SJCRH30 (cell line): Measurements from ENCODE around the gene ESR1. TPM values are rescaled to one million over a fixed set of nuclear protein-coding genes. Genes with fewer than 3 reads are reported as not detected.
"Not testable (repeated sequence)": the region's sequence is repeated elsewhere in the genome, so short reads cannot be mapped to it uniquely, and the experiment has no call there.

Experiments used
- DNase-seq, 2 experiments: peaks; one replicate each; pipeline ENCODE4 v3.0.0-alpha.2; 2015 to 2020
- H3K27ac ChIP-seq: fragments of 250-450 bp; sonication (Bioruptor Pico); 2 replicates; pipeline ENCODE4 v1.5.1; 2020; ENCODE audit warnings: mild to moderate bottlenecking, moderate library complexity
- H3K27me3 ChIP-seq: fragments of 250-450 bp; sonication (Bioruptor Pico); 2 replicates; pipeline ENCODE4 v1.5.1; 2020; ENCODE audit warnings: mild to moderate bottlenecking, moderate library complexity
- H3K36me3 ChIP-seq: fragments of 250-450 bp; sonication (Bioruptor Pico); 2 replicates; pipeline ENCODE4 v1.5.1; 2020; ENCODE audit warnings: mild to moderate bottlenecking, moderate library complexity
- H3K4me1 ChIP-seq: fragments of 250-450 bp; sonication (Bioruptor Pico); 2 replicates; pipeline ENCODE4 v1.5.1; 2020; ENCODE audit warnings: mild to moderate bottlenecking, moderate library complexity
- H3K4me3 ChIP-seq: fragments of 250-450 bp; sonication (Bioruptor Pico); 2 replicates; pipeline ENCODE4 v1.5.1; 2020; ENCODE audit warnings: mild to moderate bottlenecking, moderate library complexity
- H3K9me3 ChIP-seq: fragments of 250-450 bp; sonication (Bioruptor Pico); replicated peaks from 2 replicates; pipeline ENCODE4 v1.5.1; 2020; ENCODE audit warnings: mild to moderate bottlenecking, moderate library complexity
- total RNA-seq: library from RNA; depleted of rRNA; stranded (reverse); fragments of >200 nt; shearing (Covaris generic); gene quantifications from 2 replicates; pipeline ENCODE4 v1.2.3, GENCODE V29; 2014

The ESR1 gene
- total RNA-seq, 1 experiment from 2014 or later = not detected

DNA sequence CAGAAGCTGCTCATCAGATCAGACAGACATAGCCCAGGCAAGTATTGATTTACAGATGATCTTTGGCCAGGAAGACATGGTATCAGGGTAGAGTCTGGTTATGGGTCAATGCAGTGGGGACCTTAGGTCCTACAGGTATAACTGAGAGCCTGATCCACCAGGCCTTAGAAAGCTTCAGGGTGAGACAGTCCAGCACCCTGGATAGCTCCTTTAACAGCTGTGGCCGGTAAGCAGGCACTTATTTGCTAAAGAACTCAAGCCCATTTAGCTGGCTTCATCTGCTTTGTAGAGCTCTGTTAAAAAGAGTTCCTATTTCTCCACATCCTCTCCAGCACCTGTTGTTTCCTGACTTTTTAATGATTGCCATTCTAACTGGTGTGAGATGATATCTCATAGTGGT lies 39.6 kb downstream of the ESR1 start:
- peak; percentile 69 to 83 for DNase-seq
- Histone ChIP-seq H3K27ac (no peak overlapping the region), H3K27me3 (no peaks in the 10 kb centered on the region), H3K36me3 (no peaks in the 10 kb centered on the region), H3K4me3 (no peak overlapping the region), H3K4me1 (no peaks in the 10 kb centered on the region), H3K9me3 (no peaks in the 10 kb centered on the region)

DNA sequence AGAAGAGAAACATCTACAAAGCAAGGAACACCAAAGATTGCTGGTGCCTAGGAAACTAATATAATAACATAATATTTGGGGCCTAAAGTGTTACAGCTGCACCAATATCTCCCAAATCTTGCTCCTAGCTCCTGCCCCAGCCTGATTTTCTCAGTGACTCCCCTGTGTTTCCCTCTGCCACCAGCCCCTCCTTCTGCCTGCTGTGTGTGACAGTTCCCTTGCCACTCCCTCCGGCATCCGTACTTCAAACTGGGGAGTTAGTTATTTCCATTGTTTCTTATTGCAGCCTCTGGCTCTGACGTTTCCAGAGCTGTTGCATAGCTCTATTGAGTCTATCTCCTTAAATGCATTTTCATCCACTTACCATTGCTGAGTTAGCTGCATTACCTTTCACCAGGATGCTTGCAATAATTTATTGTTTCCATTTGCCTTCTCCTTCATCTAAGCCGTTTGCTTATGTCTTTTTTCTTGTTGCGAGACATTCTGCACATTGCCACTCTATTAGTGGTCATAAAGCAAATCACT lies 43.1 kb downstream of the ESR1 start:
- H3K4me1 ChIP-seq = no peaks in the 10 kb centered on the region
- H3K27me3 ChIP-seq = no peaks in the 10 kb centered on the region
- H3K36me3 ChIP-seq = no peaks in the 10 kb centered on the region
- H3K27ac ChIP-seq = no peak overlapping the region
- DNase-seq = no peak
- H3K4me3 ChIP-seq = no peak overlapping the region
- no peaks in the 10 kb centered on the region for H3K9me3 ChIP-seq

DNA sequence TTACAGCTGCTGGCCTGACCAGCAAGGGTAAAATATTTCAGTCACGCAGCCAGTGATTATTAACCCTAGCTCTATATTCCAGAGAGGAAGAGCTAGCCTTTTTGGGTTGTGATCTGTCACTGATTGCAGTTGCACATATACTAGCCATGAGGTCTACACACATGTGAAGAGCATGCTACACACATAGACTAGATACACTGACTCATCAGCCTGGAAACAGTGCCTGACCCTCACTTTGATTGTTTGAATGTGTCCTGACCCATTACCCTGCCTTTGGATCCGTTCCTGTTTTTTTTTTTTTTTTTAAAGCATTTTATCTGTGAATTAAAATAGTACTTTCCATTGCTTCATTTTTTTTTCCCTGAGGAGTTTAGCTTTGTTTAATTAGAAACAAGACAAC lies 50.8 kb downstream of the ESR1 start:
- Histone ChIP-seq H3K9me3 (no peaks in the 10 kb centered on the region), H3K27me3 (no peaks in the 10 kb centered on the region), H3K27ac (no peak overlapping the region), H3K4me3 (no peak overlapping the region), H3K4me1 (no peaks in the 10 kb centered on the region), H3K36me3 (no peaks in the 10 kb centered on the region)
- DNase-seq = no peak

DNA sequence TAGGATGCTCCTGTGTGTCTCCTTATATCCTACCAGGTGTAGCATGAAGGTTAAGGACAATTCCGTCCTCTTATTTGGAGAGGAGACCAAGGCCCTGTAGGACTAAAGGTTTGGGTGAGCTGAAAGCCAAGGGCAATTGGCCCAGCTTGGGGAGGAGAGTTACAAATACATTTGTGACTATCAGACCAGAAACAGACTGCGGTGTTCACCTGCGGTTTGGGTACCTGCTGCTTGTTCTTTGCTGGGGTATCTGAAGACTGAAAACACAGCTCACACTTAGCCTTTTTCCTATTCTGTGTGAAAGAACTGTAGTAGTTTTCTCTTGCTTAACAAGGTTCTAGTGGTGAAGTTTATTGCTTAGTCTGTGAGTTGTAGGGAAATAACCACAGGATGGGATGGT lies 55.0 kb downstream of the ESR1 start:
- H3K4me3 ChIP-seq = no peak overlapping the region
- no peak overlapping the region for H3K27ac ChIP-seq
- DNase-seq = no peak
- no peaks in the 10 kb centered on the region for H3K9me3 ChIP-seq
- H3K4me1 ChIP-seq = peaks cover 2% of the 10 kb centered on the region; the same call in 1 of the 2 replicates
- no peaks in the 10 kb centered on the region for H3K27me3 ChIP-seq
- H3K36me3 ChIP-seq = no peaks in the 10 kb centered on the region

DNA sequence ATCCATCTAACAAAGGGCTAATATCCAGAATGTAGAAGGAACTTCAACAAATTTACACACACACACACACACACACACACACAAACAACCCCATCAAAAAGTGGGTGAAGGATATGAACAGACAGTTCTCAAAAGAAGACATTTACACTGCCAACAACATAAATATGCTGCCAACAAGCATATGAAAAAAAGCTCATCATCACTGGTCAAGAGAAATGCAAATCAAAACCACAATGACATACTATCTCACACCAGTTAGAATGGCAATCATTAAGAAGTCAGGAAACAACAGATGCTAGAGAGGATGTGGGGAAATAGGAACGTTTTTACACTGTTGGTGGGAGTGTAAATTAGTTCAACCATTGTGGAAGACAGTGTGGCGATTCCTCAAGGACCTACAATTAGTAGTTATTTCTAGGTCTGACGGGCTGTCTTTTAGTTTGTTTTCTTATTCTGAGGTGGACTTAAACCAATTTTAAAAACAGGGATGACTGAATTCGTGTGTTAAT lies 59.9 kb downstream of the ESR1 start:
- H3K4me1 ChIP-seq = peaks cover 19% of the 10 kb centered on the region
- H3K36me3 ChIP-seq, H3K27ac ChIP-seq, H3K9me3 ChIP-seq, DNase-seq, H3K27me3 ChIP-seq, H3K4me3 ChIP-seq: not testable (repeated sequence)

DNA sequence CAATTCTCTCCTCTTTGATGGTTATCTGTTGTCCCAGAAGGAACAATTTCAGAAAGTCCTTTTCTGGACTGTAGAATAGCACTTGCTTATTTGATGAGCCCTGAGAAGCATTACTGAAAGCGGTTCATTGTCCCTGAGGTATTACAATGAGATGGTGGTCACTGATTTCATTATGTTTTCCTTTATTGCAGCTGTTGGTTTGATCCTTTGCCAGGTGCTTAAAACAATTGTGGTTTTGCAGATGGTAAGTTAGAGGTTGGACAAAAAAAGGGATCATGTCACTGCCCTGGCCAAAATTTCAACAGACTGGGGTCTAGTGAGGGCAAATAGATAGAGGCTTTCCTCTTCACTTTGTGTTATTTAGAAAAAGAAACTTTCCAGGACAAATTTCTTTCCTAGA lies 61.9 kb downstream of the ESR1 start:
- peak; percentile 32 to 74 for DNase-seq
- Histone ChIP-seq H3K27me3 (no peaks in the 10 kb centered on the region), H3K4me3 (no peak overlapping the region)

DNA sequence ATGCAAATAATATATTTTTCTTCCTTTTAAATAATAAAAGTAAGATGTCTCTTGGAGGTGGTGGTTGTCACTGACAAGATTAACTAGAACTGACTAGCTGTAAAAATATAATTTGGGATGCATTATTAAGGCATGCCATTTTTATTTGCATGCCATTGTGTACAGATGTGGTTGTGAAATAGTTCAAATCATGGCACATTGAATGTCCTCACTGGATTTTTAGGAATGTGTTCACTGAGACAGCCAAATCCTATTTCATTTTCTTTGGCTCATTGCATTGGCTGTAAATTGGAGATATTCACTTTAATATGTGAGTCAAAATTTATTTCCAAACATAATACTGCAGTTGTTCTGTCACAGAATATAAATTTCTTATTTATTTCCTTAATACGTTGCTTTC lies 62.3 kb downstream of the ESR1 start:
- Histone ChIP-seq H3K36me3 (no peaks in the 10 kb centered on the region), H3K4me3 (no peak overlapping the region), H3K27me3 (no peaks in the 10 kb centered on the region), H3K9me3 (no peaks in the 10 kb centered on the region), H3K27ac (no peak overlapping the region), H3K4me1 (peaks cover 19% of the 10 kb centered on the region)
- no peak for DNase-seq

More for the DNA sequence above, 61.9 kb downstream of the ESR1 start:
- Histone ChIP-seq H3K27ac (no peak overlapping the region), H3K36me3 (no peaks in the 10 kb centered on the region), H3K9me3 (no peaks in the 10 kb centered on the region), H3K4me1 (peaks cover 19% of the 10 kb centered on the region)

DNA sequence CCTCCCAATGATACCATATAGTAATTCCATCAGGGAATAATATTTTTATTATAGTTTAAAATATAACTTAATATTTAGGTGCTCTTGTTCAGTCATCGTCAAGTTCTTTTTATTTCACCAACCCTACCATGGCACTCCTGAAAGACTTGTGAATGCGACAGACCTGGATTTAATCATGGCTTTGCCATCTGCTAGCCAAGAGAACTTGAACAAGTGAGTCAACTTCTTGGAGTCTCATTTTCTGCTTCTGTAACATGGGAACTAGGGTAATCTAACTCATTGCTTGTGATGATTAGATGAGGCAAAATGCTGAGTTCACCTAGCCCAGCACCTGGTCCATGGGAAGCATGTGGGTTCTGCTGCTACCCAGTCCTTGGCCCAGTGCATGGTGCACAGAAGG lies 62.9 kb downstream of the ESR1 start:
- Histone ChIP-seq H3K4me1 (peaks cover 19% of the 10 kb centered on the region), H3K9me3 (no peaks in the 10 kb centered on the region)
- DNase-seq = no peak

DNA sequence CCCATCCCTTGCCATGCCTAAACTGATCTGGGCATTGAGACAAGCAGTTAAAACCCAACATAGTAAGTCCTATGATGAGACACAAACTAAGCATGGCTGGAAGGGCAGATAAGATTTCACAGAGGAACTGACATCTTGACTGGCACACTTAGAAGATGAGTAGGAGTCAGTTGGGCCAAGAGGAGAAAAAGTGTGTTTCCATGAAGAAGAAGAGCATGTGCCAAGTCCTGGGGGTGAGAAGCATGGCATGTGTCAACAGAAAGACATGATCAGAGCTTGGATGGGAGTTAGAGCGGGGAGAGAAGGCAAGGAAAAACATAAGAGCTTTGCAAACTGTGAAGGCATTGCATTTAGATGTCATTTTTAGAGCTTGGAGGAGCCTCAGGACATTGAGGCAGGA lies 68.0 kb downstream of the ESR1 start:
- no peaks in the 10 kb centered on the region for H3K9me3 ChIP-seq
- no peaks in the 10 kb centered on the region for H3K27me3 ChIP-seq
- H3K4me1 ChIP-seq = peaks cover 10% of the 10 kb centered on the region
- H3K36me3 ChIP-seq = no peaks in the 10 kb centered on the region
- no peak for DNase-seq
- peak overlapping the region; percentile 46; the same call in 1 of the 2 replicates for H3K27ac ChIP-seq
- H3K4me3 ChIP-seq = no peak overlapping the region

More for the DNA sequence above, 62.9 kb downstream of the ESR1 start:
- no peaks in the 10 kb centered on the region for H3K27me3 ChIP-seq
- H3K36me3 ChIP-seq = no peaks in the 10 kb centered on the region
- no peak overlapping the region for H3K27ac ChIP-seq
- no peak overlapping the region for H3K4me3 ChIP-seq

DNA sequence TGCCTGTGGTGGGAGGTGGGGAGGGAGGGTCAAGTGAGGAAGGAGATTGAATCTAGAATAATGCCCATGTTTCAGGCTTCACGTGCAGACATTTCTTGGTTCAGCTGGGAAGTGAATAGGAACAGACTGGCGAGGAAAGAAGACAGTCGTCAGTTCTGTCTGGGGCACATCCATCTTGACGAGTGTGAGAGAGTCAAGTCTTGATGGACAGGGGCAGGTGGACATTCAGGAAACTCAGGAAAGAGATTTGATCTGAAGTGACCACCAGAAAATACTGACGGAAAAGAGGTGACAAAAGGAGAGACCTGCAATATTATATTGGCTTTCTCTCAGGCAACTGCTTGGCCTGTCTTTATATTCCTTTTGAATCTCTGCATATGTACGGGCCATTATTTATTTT lies 68.6 kb downstream of the ESR1 start:
- peak overlapping the region; percentile 19 for H3K4me3 ChIP-seq
- H3K4me1 ChIP-seq = peaks cover 10% of the 10 kb centered on the region
- peak overlapping the region; percentile 46 for H3K27ac ChIP-seq
- no peaks in the 10 kb centered on the region for H3K9me3 ChIP-seq
- H3K36me3 ChIP-seq = no peaks in the 10 kb centered on the region
- H3K27me3 ChIP-seq = no peaks in the 10 kb centered on the region
- DNase-seq = peak; percentile 83 to 89

DNA sequence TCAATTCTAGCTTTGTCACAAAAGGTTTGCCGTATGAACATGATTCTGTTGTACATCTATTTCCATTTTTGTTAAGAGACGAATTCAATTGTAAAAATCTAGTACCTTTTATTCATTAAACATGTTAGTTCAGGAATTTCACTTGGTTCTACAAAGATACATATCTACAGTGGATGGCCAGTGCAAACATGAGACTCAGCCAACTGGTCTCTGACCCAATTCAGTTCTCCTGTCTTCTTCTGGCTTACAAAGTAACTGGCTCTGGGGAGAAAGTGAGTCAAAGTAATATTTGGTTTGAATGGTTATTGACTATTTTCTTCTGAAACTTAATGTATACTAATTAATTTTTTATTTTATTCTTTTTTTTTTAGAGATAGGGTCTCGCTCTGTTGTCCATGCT lies 70.0 kb downstream of the ESR1 start:
- no peaks in the 10 kb centered on the region for H3K36me3 ChIP-seq
- no peak overlapping the region for H3K27ac ChIP-seq
- peaks cover 10% of the 10 kb centered on the region for H3K4me1 ChIP-seq
- no peak for DNase-seq
- H3K27me3 ChIP-seq = no peaks in the 10 kb centered on the region
- H3K9me3 ChIP-seq = no peaks in the 10 kb centered on the region
- no peak overlapping the region for H3K4me3 ChIP-seq

DNA sequence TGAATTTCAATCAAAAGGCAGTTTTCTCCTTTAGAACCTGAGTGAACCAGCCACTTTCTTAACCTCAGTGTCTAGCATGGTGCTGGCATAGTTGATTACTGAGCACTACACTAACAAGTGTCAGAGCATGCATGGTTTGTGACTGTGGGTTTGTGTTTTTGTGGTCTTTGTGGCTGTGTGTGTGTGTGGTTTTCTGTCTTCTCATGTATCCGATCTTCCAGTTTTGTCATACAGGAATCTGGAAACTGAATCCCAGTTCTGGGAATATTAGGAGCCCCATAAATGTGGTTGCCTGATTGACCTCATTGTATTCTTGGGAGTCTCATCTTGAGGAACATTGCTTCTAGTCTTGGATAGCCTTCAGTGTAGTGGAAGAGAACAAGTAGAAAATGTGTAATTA lies 73.7 kb downstream of the ESR1 start:
- Histone ChIP-seq H3K27me3 (no peaks in the 10 kb centered on the region), H3K4me3 (no peak overlapping the region), H3K27ac (no peak overlapping the region), H3K36me3 (no peaks in the 10 kb centered on the region), H3K4me1 (peaks cover 5% of the 10 kb centered on the region), H3K9me3 (no peaks in the 10 kb centered on the region)
- no peak for DNase-seq

DNA sequence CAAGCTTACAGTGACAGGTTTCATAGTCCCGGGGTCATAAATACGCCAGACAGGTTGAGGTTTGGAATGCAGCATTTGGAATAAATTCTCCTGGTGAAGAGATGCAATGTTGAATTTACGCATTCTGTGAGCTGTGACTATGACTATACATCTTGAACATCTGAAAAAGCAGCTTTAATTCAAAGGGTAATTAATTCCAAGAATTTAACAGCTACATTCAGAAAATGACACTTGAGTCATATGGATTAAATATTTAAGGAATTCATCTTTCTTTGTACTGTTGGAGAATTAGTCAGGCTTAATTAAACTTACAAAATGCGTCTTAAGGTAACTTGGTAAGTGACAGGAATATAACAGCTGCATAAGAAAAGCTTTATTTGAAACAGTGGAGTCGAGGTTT lies 74.7 kb downstream of the ESR1 start:
- H3K4me3 ChIP-seq = no peak overlapping the region
- H3K27ac ChIP-seq = no peak overlapping the region
- no peaks in the 10 kb centered on the region for H3K27me3 ChIP-seq
- no peak for DNase-seq
- H3K4me1 ChIP-seq = no peaks in the 10 kb centered on the region
- H3K36me3 ChIP-seq = no peaks in the 10 kb centered on the region
- no peaks in the 10 kb centered on the region for H3K9me3 ChIP-seq

DNA sequence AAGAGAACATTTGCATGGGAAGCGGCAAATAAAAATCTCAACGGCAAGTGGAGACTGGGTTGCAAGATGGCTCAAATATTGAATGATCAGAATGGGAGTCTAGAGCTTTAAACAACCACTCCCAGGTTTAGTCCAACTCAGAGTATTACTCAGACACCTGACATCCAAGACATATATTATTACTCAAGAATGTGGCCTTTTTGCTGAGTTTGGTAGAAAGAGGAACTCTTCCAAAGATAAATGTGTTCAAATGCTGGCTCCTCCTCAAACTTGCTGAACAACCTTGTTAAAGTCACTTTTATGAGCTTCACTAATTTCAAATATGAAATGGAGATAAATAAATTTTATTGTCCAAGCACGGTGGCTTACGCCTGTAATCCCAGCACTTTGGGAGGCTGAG lies 77.8 kb downstream of the ESR1 start:
- Histone ChIP-seq H3K27ac (no peak overlapping the region), H3K27me3 (no peaks in the 10 kb centered on the region), H3K9me3 (no peaks in the 10 kb centered on the region; the same call in 1 of the 2 replicates), H3K4me3 (no peak overlapping the region), H3K4me1 (no peaks in the 10 kb centered on the region), H3K36me3 (no peaks in the 10 kb centered on the region)
- no peak for DNase-seq

DNA sequence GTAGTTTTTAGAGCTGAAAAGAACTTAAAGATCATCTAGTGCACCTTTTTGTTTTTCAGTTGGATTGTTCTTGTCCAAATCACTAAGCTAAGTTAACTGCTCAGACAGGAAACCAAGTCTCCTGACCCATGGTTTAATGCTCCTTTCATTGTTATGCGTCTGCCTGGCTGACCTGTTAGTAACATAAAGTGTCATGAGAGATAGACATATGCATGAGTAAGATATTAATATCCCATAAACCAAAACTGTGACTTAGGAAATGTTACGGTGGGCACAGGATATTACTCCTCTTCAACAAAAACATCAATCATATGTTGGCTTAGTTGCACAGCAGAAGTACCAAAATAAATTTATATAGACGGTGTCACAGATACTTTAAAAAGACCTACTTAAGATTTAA lies 84.0 kb downstream of the ESR1 start:
- no peak for DNase-seq
- Histone ChIP-seq H3K36me3 (no peaks in the 10 kb centered on the region), H3K4me3 (no peak overlapping the region), H3K4me1 (0 out of 2 replicates have a peak, but pooled peaks cover 3% of the 10 kb centered on the region), H3K27ac (no peak overlapping the region), H3K27me3 (no peaks in the 10 kb centered on the region), H3K9me3 (no peaks in the 10 kb centered on the region; the same call in none of the 2 replicates)

DNA sequence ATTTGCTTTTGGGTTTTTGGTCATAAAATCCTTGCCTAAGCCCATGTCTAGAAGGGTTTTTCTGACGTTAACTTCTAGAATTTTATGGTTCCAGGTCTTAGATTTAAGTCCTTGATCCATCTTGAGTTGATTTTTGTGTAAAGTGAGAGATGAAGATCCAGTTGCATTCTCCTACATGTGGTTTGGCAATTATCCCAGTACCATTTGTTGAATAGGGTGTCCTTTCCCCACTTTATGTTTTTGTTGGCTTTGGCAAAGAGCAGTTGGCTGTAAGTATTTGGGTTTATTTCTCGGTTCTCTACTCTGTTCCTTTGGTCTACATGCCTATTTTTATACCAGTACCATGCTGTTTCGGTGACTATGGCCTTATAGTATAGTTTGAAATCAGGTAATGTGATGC lies 86.9 kb downstream of the ESR1 start:
- not testable (repeated sequence) for H3K27me3 ChIP-seq, H3K36me3 ChIP-seq, H3K4me3 ChIP-seq, H3K27ac ChIP-seq, H3K4me1 ChIP-seq, H3K9me3 ChIP-seq
- DNase-seq = peak in 1 of 2 experiments; percentile 72
